Stimulated activated CD4-positive, alpha-beta T cell treated with anti-CD3 and anti-CD28 coated beads, Interleukin-4, amount 100 ng/mL, for 24 hours (primary cell): ENCODE results near the gene AQR.
"Not testable (repeated sequence)": the region's sequence is repeated elsewhere in the genome, so short reads cannot be mapped to it uniquely, and the experiment has no call there.

Experiments used
- DNase-seq: peaks from one replicate; pipeline ENCODE4 v3.0.0-alpha.2; 2020

The AQR gene

DNA sequence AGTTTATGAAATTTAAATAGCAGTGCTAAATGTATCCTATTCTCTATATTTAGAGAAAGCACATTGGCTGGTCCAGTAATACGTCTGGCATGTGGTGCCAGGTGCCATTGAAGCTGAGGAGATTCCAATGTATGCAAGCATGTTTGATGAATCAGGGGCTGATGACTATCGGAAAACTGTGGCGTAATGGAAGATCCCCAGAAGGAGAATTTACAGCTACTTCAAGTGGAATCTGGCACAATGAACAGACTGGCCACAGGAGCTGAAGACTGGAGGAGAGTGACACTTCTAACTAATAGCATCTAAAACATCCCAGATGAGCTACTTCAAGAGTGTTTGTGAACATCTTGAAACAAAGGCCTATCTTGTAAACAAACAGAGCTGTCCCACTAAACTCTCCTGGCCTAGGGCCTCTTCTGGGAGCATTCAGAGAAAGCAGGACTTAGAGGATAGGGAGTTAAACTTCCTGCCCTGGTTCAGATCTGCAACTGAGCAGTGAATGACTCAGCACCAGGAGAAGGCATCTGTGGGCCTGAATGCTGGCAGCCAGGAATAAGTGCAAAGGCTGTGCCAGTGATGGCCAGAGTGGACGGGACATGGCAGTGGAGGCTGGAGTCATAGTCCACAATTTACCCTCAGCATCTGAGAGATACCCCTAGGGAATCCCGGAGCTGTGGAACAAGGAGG, 159.0 kb downstream of the AQR start:
- no peak for DNase-seq

- no peak for DNase-seq
Measured at GRCh38 chr15:34809186-34809585, 160.4 kb downstream of the AQR start.

DNA sequence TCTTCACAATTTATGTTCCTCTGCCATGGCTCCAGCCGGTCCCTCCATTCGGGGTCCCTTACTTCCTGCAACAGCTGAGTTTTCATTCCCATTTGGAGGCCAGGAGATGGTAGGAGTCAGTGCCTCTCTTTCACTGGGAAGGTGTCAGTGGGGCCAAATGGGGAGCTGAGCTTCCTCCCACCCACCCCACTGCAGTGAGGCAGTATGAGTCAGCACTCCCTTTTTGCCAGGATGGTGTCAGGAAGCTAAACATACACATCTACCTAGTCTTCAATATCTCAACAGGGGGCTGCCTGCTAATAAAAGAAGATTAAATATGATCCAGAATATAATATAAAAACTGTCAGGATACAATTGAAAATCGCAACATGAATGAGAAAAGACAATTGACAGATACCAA, 161.5 kb downstream of the AQR start:
- DNase-seq: no peak

- not testable (repeated sequence) for DNase-seq
Measured at GRCh38 chr15:34807241-34807640, 162.3 kb downstream of the AQR start.

- DNase-seq: no peak
Measured at GRCh38 chr15:34804776-34805175, 164.8 kb downstream of the AQR start.

DNA sequence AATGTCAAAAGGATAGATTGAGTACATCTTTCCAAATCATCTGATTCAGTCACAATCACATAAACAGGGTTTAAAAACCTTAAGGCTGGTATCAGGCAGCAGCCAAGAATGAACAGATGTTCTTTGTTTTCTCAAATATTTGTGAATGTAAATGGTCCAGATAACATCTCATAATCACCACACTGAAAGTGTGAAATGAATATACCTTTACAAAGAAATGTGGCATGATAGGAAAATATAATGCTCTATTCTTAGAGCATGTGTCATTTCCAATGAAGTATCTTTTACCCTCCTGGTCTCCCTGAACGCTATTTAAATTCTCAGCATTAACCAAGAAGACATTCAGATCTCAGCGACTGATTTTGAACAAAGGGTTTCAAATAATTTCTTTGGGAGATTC, 165.4 kb downstream of the AQR start:
- no peak for DNase-seq

GRCh38 chr15:34802803-34803750, 166.5 kb downstream of the AQR start:
- no peak for DNase-seq

GRCh38 chr15:34802371-34802770, 167.2 kb downstream of the AQR start:
- DNase-seq: no peak
